H54 (cell line): Measurements from ENCODE around the gene ADM5.

Source experiments
- DNase-seq: peaks from one replicate; pipeline ENCODE4 v3.0.0; 2011; ENCODE audit warnings: low spot score, mixed read lengths; ENCODE audit not compliant: insufficient read length
- FAIRE-seq: peaks from 3 replicates; lab custom pipeline; 2011; peaks lifted over from hg19 to GRCh38; lab: Jason Lieb, UNC
- POLR2A ChIP-seq: IDR thresholded peaks from 2 replicates; pipeline ENCODE4 v1.6.1; 2011; ENCODE audit warnings: low read depth, mild to moderate bottlenecking, low read length

The ADM5 gene

DNA sequence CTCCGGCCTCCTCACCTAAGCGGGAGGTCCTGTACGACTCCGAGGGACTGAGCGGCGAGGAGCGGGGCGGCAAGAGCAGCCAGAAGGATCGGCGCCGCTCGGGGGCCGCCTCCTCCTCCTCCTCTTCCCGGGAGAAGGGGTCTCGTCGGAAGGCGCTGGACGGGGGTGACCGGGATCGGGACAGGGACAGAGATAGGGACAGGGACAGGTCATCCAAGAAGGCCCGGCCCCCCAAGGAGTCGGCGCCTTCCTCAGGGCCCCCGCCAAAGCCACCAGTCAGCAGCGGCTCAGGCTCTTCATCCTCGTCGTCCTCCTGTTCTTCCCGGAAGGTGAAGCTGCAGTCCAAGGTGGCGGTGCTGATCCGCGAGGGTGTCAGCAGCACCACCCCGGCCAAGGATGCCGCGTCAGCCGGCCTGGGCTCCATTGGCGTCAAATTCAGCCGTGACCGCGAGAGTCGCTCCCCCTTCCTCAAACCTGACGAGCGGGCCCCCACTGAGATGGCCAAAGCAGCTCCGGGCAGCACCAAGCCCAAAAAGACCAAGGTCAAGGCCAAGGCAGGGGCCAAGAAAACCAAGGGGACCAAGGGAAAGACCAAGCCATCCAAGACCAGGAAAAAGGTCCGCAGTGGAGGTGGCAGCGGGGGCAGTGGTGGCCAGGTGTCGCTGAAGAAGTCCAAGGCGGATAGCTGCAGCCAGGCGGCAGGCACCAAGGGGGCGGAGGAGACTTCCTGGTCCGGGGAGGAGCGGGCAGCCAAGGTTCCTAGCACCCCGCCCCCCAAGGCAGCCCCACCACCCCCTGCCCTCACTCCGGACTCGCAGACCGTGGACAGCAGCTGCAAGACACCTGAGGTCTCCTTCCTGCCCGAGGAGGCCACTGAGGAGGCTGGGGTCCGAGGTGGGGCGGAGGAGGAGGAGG lies 36.6 kb upstream of the ADM5 start:
- DNase-seq (no peak), FAIRE-seq (no peak)
- no peak for TF ChIP-seq POLR2A

DNA sequence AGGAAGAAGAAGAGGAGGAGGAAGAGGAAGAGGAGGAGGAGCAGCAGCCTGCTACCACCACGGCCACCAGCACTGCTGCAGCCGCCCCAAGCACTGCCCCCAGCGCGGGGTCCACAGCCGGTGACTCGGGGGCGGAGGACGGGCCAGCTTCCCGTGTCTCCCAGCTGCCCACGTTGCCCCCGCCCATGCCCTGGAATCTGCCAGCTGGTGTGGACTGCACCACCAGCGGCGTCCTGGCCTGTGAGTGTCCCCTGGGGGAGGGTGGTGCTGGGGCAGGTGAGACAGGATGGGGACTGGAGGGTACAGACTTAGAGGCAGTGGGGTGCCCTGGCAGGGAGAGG lies 36.0 kb upstream of the ADM5 start:
- DNase-seq (no peak), FAIRE-seq (no peak)
- TF ChIP-seq POLR2A = no peak

DNA sequence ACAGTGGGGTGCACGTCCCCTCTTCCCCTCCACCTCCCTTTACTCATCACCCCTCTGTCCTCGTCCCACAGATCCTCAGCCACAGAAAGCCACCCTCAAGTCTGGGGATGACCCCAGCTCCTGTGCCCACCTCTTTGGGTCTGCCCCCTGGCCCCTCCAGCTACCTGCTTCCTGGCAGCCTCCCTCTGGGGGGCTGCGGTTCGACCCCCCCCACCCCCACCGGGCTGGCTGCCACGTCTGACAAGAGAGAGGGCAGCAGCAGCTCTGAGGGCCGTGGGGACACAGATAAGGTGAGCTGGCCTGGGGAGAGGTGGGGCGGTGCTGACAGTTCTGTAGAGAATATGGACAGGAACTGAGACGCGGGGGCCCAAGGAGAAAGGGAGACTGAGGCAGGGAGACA lies 34.8 kb upstream of the ADM5 start:
- FAIRE-seq = no peak

DNA sequence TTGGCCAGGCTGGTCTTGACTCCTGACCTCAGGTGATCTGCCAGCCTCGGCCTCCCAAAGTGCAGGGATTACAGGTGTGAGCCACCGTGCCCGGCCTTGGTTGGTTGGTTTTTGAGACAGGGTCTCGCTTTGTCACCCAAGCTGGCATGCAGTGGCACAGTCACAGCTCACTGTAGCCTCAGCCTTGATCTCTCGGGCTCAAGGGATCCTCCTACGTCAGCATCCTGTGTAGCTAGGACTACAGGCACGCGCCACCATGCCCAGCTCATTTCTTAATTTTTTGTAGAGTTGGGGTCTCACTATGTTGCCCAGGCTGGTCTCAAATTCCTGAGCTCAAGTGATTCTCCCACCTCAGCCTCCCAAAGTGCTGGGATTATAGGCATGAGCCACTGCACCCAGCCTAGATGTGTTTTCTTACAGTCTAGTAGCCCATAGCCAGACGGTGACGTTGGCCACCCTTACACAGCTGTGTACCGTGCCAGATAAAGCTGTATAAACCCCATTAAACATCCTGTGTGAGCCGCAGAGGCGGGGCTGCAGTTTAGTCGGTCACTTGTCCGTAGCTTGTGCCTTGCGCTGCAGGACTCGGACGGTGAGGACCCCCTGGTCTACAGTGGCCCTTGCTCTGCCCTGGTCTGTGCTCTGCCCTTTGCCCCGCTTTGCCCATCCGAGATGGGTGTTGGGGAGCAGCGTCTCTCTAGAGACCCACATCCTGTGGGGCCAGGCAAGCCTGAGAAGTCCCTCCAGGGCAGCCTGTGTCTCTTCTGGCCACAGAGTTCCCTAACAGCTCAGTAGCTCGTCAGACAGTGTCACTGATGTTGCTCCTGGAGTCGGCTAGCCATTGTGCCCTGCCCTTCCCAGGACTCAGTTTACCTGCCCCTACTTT lies 33.6 kb upstream of the ADM5 start:
- FAIRE-seq (no peak), DNase-seq (no peak)
- TF ChIP-seq POLR2A = no peak

More for the DNA sequence above, 34.8 kb upstream of the ADM5 start:
- TF ChIP-seq POLR2A = no peak
- DNase-seq = no peak

DNA sequence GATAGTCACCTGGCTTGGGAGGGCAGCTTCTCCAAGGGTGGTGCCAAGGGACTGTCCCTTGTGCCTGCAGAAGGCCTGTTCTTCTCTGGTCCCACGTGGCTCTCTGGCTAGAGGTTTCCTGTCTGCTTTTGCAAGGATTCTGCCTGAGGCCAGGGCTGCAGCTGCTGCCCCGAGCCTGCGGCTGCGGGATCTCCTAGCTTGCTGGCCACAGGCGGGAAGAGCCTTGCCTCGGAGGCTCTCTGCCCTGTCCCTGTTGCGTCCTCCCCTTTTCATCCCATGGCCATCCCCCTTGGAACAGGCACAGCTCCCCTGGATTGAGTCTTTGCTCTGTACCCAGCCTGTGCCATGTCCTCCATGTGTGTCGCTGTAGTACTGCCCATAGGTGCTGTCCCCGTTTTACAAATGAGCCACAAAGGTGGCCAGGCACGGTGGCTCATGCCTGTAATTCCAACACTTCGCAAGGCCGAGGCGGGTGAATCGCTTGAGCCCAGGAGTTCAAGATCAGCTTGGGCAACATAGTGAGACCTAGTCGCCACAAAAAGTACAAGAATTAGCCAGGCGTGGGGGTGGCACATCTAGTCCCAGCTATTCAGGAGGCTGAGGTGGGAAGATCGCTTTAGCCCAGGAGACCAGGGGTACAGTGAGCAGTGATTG lies 32.8 kb upstream of the ADM5 start:
- TF ChIP-seq POLR2A = no peak
- FAIRE-seq (no peak), DNase-seq (no peak)

DNA sequence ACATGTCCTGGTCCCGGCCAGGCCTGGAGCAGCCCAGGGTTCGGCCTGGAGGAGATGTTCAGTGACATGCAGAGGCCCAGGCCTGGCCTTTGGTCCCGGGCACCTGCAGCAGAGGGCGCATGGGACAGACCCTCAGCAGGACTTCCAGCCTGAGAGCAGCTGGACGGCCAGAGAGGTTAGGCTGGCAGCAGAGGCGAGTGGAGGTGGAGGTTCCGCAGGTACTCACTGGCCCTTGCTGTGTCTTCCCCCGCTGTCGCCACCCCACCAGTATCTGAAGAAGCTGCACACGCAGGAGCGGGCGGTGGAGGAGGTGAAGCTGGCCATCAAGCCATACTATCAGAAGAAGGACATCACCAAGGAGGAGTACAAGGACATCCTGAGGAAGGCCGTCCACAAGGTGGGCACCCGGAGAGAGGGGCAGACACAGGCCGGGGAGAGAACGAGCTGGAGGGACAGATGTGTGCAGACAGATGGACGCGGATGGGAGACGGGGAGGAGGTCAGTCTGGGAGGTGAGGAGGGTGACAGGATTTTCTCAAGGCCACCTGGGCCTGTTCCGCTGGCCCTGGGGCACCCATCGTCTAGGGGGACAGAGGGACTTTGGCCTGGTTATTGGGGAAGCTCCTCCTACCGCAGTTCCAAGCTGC lies 31.8 kb upstream of the ADM5 start:
- no peak for DNase-seq
- no peak for TF ChIP-seq POLR2A
- no peak for FAIRE-seq

DNA sequence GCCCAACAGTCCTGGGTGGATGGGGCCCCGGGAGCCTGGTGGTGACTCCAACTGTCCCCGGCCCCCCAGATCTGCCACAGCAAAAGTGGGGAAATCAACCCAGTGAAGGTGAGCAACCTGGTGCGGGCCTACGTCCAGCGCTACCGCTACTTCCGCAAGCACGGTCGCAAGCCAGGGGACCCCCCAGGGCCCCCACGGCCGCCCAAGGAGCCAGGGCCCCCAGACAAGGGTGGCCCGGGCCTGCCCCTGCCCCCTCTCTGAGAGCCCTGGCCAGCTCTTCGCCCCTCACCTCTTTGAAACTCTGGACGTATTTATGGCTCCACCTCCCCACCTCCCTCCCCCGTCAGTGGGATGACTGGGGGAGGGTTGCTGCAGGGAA lies 31.3 kb upstream of the ADM5 start:
- FAIRE-seq (no peak), DNase-seq (no peak)
- TF ChIP-seq POLR2A = no peak

DNA sequence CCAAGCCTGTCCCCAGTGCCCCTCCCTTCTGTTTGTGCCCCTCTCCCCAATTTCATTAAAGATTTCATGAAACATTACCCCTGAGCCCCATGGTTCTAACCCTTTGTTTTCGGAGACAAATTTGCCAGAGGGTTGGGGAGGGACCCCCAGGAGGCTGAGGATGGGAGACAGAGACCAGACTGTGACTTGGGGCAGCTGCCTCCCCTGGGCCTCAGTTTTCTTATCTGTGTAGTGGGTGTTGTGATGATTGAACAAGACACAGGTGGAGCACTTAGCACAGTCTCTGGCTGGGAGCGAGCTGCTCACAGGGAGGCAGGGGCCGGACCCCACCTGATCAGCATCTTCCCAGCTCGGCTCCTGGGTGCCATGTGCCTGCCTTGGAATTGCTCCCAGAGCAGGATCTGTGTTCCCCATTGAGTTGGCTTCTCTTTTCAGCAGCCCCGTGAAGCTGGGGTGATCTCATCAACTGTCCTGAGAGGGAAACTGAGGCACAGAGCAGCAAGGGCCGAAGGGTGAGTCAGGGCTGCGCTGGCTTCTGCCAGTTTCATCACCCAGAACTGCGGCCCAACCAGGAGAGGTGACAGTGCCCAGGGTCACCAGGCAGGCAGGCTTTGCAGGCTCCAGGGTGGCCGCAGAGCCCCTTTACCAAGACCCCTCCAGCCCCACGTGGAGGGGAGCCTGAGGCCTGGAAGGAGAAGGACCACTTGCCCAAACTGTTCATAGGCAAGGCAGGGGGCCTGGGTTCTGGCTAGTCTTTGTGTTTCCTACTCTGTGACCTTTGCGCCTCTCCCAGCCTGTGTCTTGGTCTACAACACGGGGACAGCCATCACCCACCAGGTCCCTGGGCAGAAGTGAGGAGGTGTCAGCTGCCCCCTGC lies 30.6 kb upstream of the ADM5 start:
- FAIRE-seq (no peak), DNase-seq (no peak)
- TF ChIP-seq POLR2A = no peak

DNA sequence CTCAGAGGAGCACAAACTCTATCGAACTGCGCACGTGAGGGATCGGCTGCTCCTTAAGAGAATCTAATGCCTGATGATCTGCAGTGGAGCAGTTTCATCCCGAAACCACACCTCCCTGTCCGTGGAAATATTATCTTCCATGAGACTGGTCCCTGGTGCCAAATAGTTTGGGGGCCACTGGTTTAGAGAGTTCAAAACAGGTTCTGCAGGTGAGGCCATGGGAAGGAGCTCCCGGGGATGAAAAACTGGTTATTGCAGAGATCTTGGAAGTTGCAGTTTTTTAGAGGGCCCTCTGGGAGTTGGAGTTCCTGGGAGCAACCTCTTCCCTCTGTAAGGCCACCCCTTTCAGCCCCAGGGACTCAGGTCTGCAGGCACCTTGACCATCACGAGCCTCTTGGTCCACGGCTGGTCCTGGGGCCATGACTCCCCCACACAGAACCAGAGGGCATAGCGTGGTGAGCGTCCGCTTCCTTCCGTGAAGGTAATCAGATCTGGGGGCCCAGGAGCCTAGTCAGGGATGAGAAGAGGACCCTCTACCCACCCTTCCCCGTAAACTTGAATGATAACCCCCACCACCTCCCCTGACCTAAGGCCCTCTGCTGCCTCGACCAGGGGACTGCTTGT lies 28.9 kb upstream of the ADM5 start:
- DNase-seq (no peak), FAIRE-seq (no peak)
- no peak for TF ChIP-seq POLR2A

DNA sequence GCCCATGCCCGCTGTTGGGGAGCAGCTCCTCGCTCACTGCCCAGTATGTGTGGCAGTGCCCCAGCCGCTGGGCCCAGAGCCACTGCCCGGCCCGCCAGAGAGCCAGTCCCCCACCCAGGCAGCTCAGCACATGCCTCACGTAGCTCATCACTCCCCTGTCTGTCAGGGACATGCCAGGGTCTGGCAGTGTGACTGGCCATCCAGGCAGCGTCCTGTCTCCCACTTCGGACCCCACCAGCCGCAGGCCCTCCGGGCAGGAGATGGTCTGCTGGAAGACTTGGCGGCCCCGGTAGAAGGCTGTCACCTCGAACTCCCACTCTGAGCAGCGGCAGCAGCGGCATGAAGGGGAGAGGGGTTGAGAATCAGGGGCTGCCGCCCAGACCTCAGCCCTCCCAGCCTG lies 27.4 kb upstream of the ADM5 start:
- DNase-seq (no peak), FAIRE-seq (no peak)
- no peak for TF ChIP-seq POLR2A

DNA sequence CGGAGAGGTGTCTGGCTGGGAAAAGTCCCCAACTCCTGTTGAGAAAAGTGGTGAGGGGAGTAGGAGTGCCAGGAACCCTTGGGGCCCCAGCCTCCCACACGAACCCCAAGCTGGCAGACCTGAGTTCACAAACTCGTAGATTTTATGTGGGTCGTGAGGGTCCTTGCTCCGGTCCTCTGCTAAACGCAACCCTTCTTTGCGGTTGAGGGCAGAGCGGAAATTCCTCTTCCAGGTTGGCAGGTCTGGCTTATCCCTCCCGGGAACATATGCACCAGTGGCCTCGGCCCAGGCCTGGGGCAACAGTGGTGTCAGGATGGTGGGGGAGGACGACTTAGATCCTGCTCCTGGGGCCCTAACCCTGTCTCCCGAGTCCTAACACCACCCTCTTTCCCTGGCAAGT lies 26.2 kb upstream of the ADM5 start:
- FAIRE-seq (no peak), DNase-seq (no peak)
- TF ChIP-seq POLR2A = no peak
